Measurements from ENCODE around the gene PZP.
"Not testable (repeated sequence)": the region's sequence is repeated elsewhere in the genome, so short reads cannot be mapped to it uniquely, and the experiment has no call there.

The PZP gene

GRCh38 chr12:9223830-9224229, 15.6 kb upstream of the PZP start:
- H2BK12ac ChIP-seq (ENCODE audit: low read length) = no peak overlapping the region
- no peak overlapping the region for H3K14ac ChIP-seq (ENCODE audit: low read length)
- no peak overlapping the region for H3K18ac ChIP-seq (ENCODE audit: low read length)
- H2BK5ac ChIP-seq (ENCODE audit: low read depth, low read length, poor library complexity) = no peak overlapping the region
- no peaks in the 10 kb centered on the region for H3K79me1 ChIP-seq (ENCODE audit: low read length)
- H4K12ac ChIP-seq (ENCODE audit: low read depth, low read length) = no peak overlapping the region
- H2AK5ac ChIP-seq (ENCODE audit: low read length) = no peak overlapping the region
- no CpG with 5 or more reads among the region's 2 CpGs for WGBS (ENCODE audit: extremely low coverage, insufficient coverage, insufficient read length)
- H2BK120ac ChIP-seq (ENCODE audit: insufficient read depth, low read length, poor library complexity) = no peak overlapping the region
- no peak overlapping the region for H3K4me3 ChIP-seq (ENCODE audit: low read depth, low read length)
- no peak overlapping the region for H3K27ac ChIP-seq (ENCODE audit: low read depth, low read length)
- no peaks in the 10 kb centered on the region for H3K36me3 ChIP-seq (ENCODE audit: control insufficient read depth in 1 of 2, insufficient read depth in 2 of 2, low read length in 2 of 2)
- no peak overlapping the region for H2AFZ ChIP-seq (ENCODE audit: insufficient read depth, low read length, poor library complexity)
- H3K4me1 ChIP-seq (ENCODE audit: control insufficient read depth in 1 of 2, insufficient read depth in 2 of 2, low read length in 2 of 2) = no peaks in the 10 kb centered on the region
- H3K23ac ChIP-seq (ENCODE audit: low read length) = no peak overlapping the region
- no peak for DNase-seq
- peaks cover 3% of the 10 kb centered on the region for H3K9me3 ChIP-seq (ENCODE audit: insufficient read depth, low read depth, low read length)
- H3K4me2 ChIP-seq (ENCODE audit: low read length) = no peak overlapping the region
- no peak overlapping the region for H4K8ac ChIP-seq (ENCODE audit: low read depth, low read length)
- no peak overlapping the region for H3K9ac ChIP-seq (ENCODE audit: low read length)
- H3K27me3 ChIP-seq (ENCODE audit: insufficient read depth, low read length) = no peaks in the 10 kb centered on the region
- H3K4ac ChIP-seq (ENCODE audit: low read depth, low read length) = no peak overlapping the region
- no peak overlapping the region for H4K91ac ChIP-seq (ENCODE audit: low read depth, low read length)
- H3K79me2 ChIP-seq (ENCODE audit: control insufficient read depth, insufficient read depth, low read length, poor library complexity) = no peaks in the 10 kb centered on the region

- Histone ChIP-seq H2AK5ac (ENCODE audit: low read length) (no peak overlapping the region), H3K79me2 (ENCODE audit: control insufficient read depth, insufficient read depth, low read length, poor library complexity) (no peaks in the 10 kb centered on the region)
Observed at GRCh38 chr12:9221483-9221882, 13.3 kb upstream of the PZP start.

DNA sequence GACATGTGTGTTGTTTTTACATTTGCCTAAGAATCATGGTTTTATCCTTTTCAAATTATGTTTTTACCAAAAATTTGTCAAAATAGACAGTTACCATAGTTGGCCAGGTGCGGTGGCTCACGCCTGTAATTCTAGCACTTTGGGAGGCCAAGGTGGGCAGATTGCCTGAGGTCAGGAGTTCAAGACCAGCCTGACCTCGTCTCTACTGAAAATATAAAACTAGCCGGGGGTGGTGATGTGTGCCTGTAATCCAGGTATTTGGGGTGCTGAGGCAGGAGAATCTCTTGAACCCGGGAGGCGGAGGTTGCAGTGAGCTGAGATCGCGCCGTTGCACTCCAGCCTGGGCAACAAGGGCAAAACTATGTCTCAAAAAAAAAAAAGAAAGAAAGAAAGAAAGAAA, 12.8 kb upstream of the PZP start:
- WGBS (ENCODE audit: extremely low coverage, insufficient coverage, insufficient read length) = no CpG with 5 or more reads among the region's 9 CpGs
- not testable (repeated sequence) for H3K9me3 ChIP-seq (ENCODE audit: insufficient read depth, low read depth, low read length)

More at GRCh38 chr12:9221483-9221882, 13.3 kb upstream of the PZP start:
- H4K8ac ChIP-seq (ENCODE audit: low read depth, low read length) = no peak overlapping the region
- no CpG with 5 or more reads among the region's 1 CpG for WGBS (ENCODE audit: extremely low coverage, insufficient coverage, insufficient read length)
- DNase-seq = no peak
- H3K27ac ChIP-seq (ENCODE audit: low read depth, low read length) = no peak overlapping the region
- H2BK120ac ChIP-seq (ENCODE audit: insufficient read depth, low read length, poor library complexity) = no peak overlapping the region
- no peaks in the 10 kb centered on the region for H3K4me1 ChIP-seq (ENCODE audit: control insufficient read depth in 1 of 2, insufficient read depth in 2 of 2, low read length in 2 of 2)
- no peaks in the 10 kb centered on the region for H3K36me3 ChIP-seq (ENCODE audit: control insufficient read depth in 1 of 2, insufficient read depth in 2 of 2, low read length in 2 of 2)
- no peak overlapping the region for H2BK12ac ChIP-seq (ENCODE audit: low read length)
- H3K18ac ChIP-seq (ENCODE audit: low read length) = no peak overlapping the region
- H3K4me2 ChIP-seq (ENCODE audit: low read length) = no peak overlapping the region
- no peaks in the 10 kb centered on the region for H3K27me3 ChIP-seq (ENCODE audit: insufficient read depth, low read length)
- no peak overlapping the region for H4K91ac ChIP-seq (ENCODE audit: low read depth, low read length)
- H3K14ac ChIP-seq (ENCODE audit: low read length) = no peak overlapping the region
- no peak overlapping the region for H4K12ac ChIP-seq (ENCODE audit: low read depth, low read length)
- no peak overlapping the region for H3K23ac ChIP-seq (ENCODE audit: low read length)
- H3K79me1 ChIP-seq (ENCODE audit: low read length) = no peaks in the 10 kb centered on the region
- no peak overlapping the region for H3K4ac ChIP-seq (ENCODE audit: low read depth, low read length)
- no peak overlapping the region for H3K9ac ChIP-seq (ENCODE audit: low read length)
- H3K9me3 ChIP-seq (ENCODE audit: insufficient read depth, low read depth, low read length) = peaks cover 2% of the 10 kb centered on the region
- no peak overlapping the region for H2AFZ ChIP-seq (ENCODE audit: insufficient read depth, low read length, poor library complexity)
- no peak overlapping the region for H3K4me3 ChIP-seq (ENCODE audit: low read depth, low read length)
- H2BK5ac ChIP-seq (ENCODE audit: low read depth, low read length, poor library complexity) = no peak overlapping the region

GRCh38 chr12:9214534-9214933, 6.3 kb upstream of the PZP start:
- no CpG with 5 or more reads among the region's 2 CpGs for WGBS (ENCODE audit: extremely low coverage, insufficient coverage, insufficient read length)
- Histone ChIP-seq H3K79me2 (ENCODE audit: control insufficient read depth, insufficient read depth, low read length, poor library complexity) (no peaks in the 10 kb centered on the region), H3K18ac (ENCODE audit: low read length) (no peak overlapping the region), H4K8ac (ENCODE audit: low read depth, low read length) (no peak overlapping the region), H3K27ac (ENCODE audit: low read depth, low read length) (no peak overlapping the region), H2BK120ac (ENCODE audit: insufficient read depth, low read length, poor library complexity) (no peak overlapping the region), H3K4ac (ENCODE audit: low read depth, low read length) (no peak overlapping the region), H3K27me3 (ENCODE audit: insufficient read depth, low read length) (no peaks in the 10 kb centered on the region), H3K79me1 (ENCODE audit: low read length) (no peaks in the 10 kb centered on the region), H2AK5ac (ENCODE audit: low read length) (no peak overlapping the region), H2BK5ac (ENCODE audit: low read depth, low read length, poor library complexity) (no peak overlapping the region), H3K23ac (ENCODE audit: low read length) (no peak overlapping the region), H2AFZ (ENCODE audit: insufficient read depth, low read length, poor library complexity) (no peak overlapping the region), H3K14ac (ENCODE audit: low read length) (no peak overlapping the region), H3K4me3 (ENCODE audit: low read depth, low read length) (no peak overlapping the region), H3K9ac (ENCODE audit: low read length) (no peak overlapping the region), H3K4me2 (ENCODE audit: low read length) (no peak overlapping the region), H3K9me3 (ENCODE audit: insufficient read depth, low read depth, low read length) (no peaks in the 10 kb centered on the region), H3K36me3 (ENCODE audit: control insufficient read depth in 1 of 2, insufficient read depth in 2 of 2, low read length in 2 of 2) (no peaks in the 10 kb centered on the region), H4K91ac (ENCODE audit: low read depth, low read length) (no peak overlapping the region), H3K4me1 (ENCODE audit: control insufficient read depth in 1 of 2, insufficient read depth in 2 of 2, low read length in 2 of 2) (no peaks in the 10 kb centered on the region), H2BK12ac (ENCODE audit: low read length) (no peak overlapping the region), H4K12ac (ENCODE audit: low read depth, low read length) (no peak overlapping the region)
- peak in 1 of 2 donors; percentile 38 for DNase-seq

More for the DNA sequence above, 12.8 kb upstream of the PZP start:
- not testable (repeated sequence) for H3K36me3 ChIP-seq (ENCODE audit: control insufficient read depth in 1 of 2, insufficient read depth in 2 of 2, low read length in 2 of 2); H3K4me2 ChIP-seq (ENCODE audit: low read length); H4K91ac ChIP-seq (ENCODE audit: low read depth, low read length); DNase-seq; H2AK5ac ChIP-seq (ENCODE audit: low read length); H3K79me2 ChIP-seq (ENCODE audit: control insufficient read depth, insufficient read depth, low read length, poor library complexity); H3K27me3 ChIP-seq (ENCODE audit: insufficient read depth, low read length); H4K12ac ChIP-seq (ENCODE audit: low read depth, low read length); H2BK5ac ChIP-seq (ENCODE audit: low read depth, low read length, poor library complexity); H3K23ac ChIP-seq (ENCODE audit: low read length); H3K4me3 ChIP-seq (ENCODE audit: low read depth, low read length); H2AFZ ChIP-seq (ENCODE audit: insufficient read depth, low read length, poor library complexity); H3K79me1 ChIP-seq (ENCODE audit: low read length); H3K4me1 ChIP-seq (ENCODE audit: control insufficient read depth in 1 of 2, insufficient read depth in 2 of 2, low read length in 2 of 2); H3K18ac ChIP-seq (ENCODE audit: low read length); H2BK12ac ChIP-seq (ENCODE audit: low read length); H3K9ac ChIP-seq (ENCODE audit: low read length); H3K4ac ChIP-seq (ENCODE audit: low read depth, low read length); H3K14ac ChIP-seq (ENCODE audit: low read length); H3K27ac ChIP-seq (ENCODE audit: low read depth, low read length); H4K8ac ChIP-seq (ENCODE audit: low read depth, low read length); H2BK120ac ChIP-seq (ENCODE audit: insufficient read depth, low read length, poor library complexity)
